Vagina (tissue), 2 donors: ENCODE measurements around the gene INA.

ENCODE experiments used
- CTCF ChIP-seq, 3 experiments: fragments of 450-650 bp in 2 of 3; fragments of 200-600 bp in 1 of 3; sonication (generic) in 1 of 3; IDR thresholded peaks; one replicate each; pipeline ENCODE4 v1.5.1; 2017 to 2019; ENCODE audit warnings: antibody characterized with exemption in 3 of 3, mild to moderate bottlenecking in 2 of 3, moderate library complexity in 2 of 3
- POLR2A ChIP-seq, 2 donors: fragments of 450-650 bp; IDR thresholded peaks; one replicate each; pipeline ENCODE4 v1.6.1; 2017; ENCODE audit warnings: antibody characterized with exemption in 2 of 2, mild to moderate bottlenecking in 2 of 2, moderate library complexity in 2 of 2
- POLR2AphosphoS5 ChIP-seq, 2 donors: sonication (generic); formaldehyde crosslinking; IDR thresholded peaks; one replicate each; pipeline ENCODE4 v1.9.0; 2017; ENCODE audit warnings: antibody characterized with exemption in 2 of 2, mild to moderate bottlenecking in 2 of 2, low read depth in 1 of 2; ENCODE audit not compliant: insufficient read depth in 1 of 2

- TF ChIP-seq POLR2A (IDR thresholded peaks at IDR 0.05) = no peak
- TF ChIP-seq CTCF (IDR thresholded peaks at IDR 0.05) = no peak
- TF ChIP-seq POLR2AphosphoS5 (IDR thresholded peaks at IDR 0.05; ENCODE audit: insufficient read depth in 1 of 2, low read depth in 1 of 2) = no peak
These were observed 6.0 kb downstream of the INA start for GRCh38 chr10:103282961-103283360.
